Ovary (tissue), 3 donors: Measurements from ENCODE around the gene APBA1.
"Not testable (repeated sequence)": the region's sequence is repeated elsewhere in the genome, so short reads cannot be mapped to it uniquely, and the experiment has no call there.

Source experiments
- CTCF ChIP-seq, 3 donors: fragments of 450-650 bp in 2 of 3; fragments of 200-600 bp in 1 of 3; IDR thresholded peaks; one replicate each; pipeline versions ENCODE4 v1.5.1 to v1.8.0; 2016 to 2022; ENCODE audit warnings: antibody characterized with exemption in 3 of 3, mild to moderate bottlenecking in 1 of 3
- EP300 ChIP-seq: sonication (generic); formaldehyde crosslinking; IDR thresholded peaks from one replicate; pipeline ENCODE4 v1.6.1; 2017; ENCODE audit warnings: antibody characterized with exemption
- donor health status: DM: no; HTN: no; CAD: no.

GRCh38 chr9:69409936-69410335 is 262.2 kb downstream of the APBA1 start:
- not testable (repeated sequence) for TF ChIP-seq CTCF (IDR thresholded peaks at IDR 0.05); EP300
